Gastrocnemius medialis (tissue), 4 donors: ENCODE data around the gene MBL2. TPM values are rescaled to one million over a fixed set of nuclear protein-coding genes. Genes with fewer than 3 reads are reported as not detected.

ENCODE experiments used
- ATAC-seq, 2 donors: fragments of 150-250 bp; one replicate each; pipeline ENCODE4 v1.9.1; 2016
- DNase-seq, 2 donors: peaks; one replicate each; pipeline ENCODE4 v3.0.0-alpha.2; 2019
- H3K27ac ChIP-seq, 4 donors: fragments of 200-600 bp; sonication (generic); 1 replicate in 1 of 4; 2 replicates in 3 of 4; pipeline ENCODE4 v1.5.1; 2016 to 2018; ENCODE audit warnings: mild to moderate bottlenecking in 2 of 4, moderate library complexity in 1 of 4
- H3K27me3 ChIP-seq, 3 donors: fragments of 200-600 bp; sonication (generic) in 2 of 3; 1 replicate in 1 of 3; 2 replicates in 2 of 3; pipeline versions ENCODE4 v1.5.1 to v1.6.0; 2016 to 2019; ENCODE audit warnings: mild to moderate bottlenecking in 1 of 3, moderate library complexity in 1 of 3
- H3K36me3 ChIP-seq, 2 donors: fragments of 200-600 bp; sonication (generic) in 1 of 2; one replicate each; pipeline ENCODE4 v1.5.1; 2017 to 2018
- H3K4me1 ChIP-seq, 2 donors: fragments of 200-600 bp; sonication (generic) in 1 of 2; one replicate each; pipeline ENCODE4 v1.5.1; 2016 to 2017; ENCODE audit warnings: mild to moderate bottlenecking in 2 of 2
- H3K4me3 ChIP-seq, 4 donors: fragments of 200-600 bp; sonication (generic) in 3 of 4; 1 replicate in 1 of 4; 2 replicates in 3 of 4; pipeline ENCODE4 v1.5.1; 2016 to 2019; ENCODE audit warnings: mild to moderate bottlenecking in 2 of 4
- H3K9me3 ChIP-seq, 3 donors: fragments of 200-600 bp; sonication (generic) in 2 of 3; 1 replicate in 1 of 3; 2 replicates in 2 of 3; pipeline ENCODE4 v1.5.1; 2016 to 2019
- POLR2A ChIP-seq, 2 donors: fragments of 450-650 bp; IDR thresholded peaks; one replicate each; pipeline ENCODE4 v1.6.1; 2017; ENCODE audit warnings: antibody characterized with exemption in 2 of 2, mild to moderate bottlenecking in 2 of 2, moderate library complexity in 2 of 2
- in situ Hi-C, 4 donors: fragments of 200-750 bp; cut with MboI; loops; one replicate each; pipeline versions ENCODE4 v1.15.0 to v1.8.0; 2017; ENCODE audit warnings: low sequenced_read_pairs in 4 of 4
- intact Hi-C: fragments of 100-400 bp; cut with DNase I; formaldehyde crosslinking; loops from one replicate; pipeline ENCODE4 v1.15.1; 2023; ENCODE audit warnings: low total_unique reads
- total RNA-seq, 4 donors: library from RNA; depleted of rRNA; stranded (reverse); fragments of >200 nt; gene quantifications; one replicate each; pipeline versions ENCODE4 v1.1.0 to v1.2.3, GENCODE V29; 2016
- TF ChIP-seq, protein P1 (sequence below), 5 experiments: fragments of 450-650 bp in 3 of 5; fragments of 200-600 bp in 2 of 5; sonication (generic) in 2 of 5; IDR thresholded peaks in 4 of 5; conservative IDR thresholded peaks in 1 of 5; 1 replicate in 4 of 5; 2 replicates in 1 of 5; pipeline ENCODE4 v1.5.1; 2016 to 2019; ENCODE audit warnings: antibody characterized with exemption in 5 of 5, mild to moderate bottlenecking in 3 of 5, moderate library complexity in 3 of 5

The MBL2 gene
- total RNA-seq, 4 donors from 2014 or later = 0.07 to 0.11 TPM; not detected in 2

DNA sequence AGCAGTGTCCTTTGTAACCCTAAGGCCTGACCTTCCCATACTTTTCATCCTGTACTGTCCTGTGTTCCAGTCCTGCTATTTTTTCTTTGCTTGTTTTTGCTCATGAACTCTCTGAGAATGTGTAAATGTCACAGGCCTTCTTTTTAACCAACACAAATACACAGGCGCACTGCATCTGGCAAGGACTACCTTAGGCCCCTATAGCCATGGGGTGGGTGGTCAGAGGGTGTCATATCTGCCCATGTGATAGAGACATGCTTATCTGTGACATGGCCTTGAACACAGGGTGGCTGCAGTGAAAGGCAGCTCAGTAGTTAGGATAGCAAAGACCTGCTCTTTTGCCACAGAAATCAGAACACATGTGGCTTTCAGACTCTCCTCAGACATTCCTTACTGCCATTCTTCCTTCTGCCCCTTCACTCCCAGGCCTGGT, 3.9 kb upstream of the MBL2 start:
- no peak overlapping the region for H3K4me3 ChIP-seq
- H3K27me3 ChIP-seq = peaks cover 0 to 3% (median 2%) of the 10 kb centered on the region in 3 donors
- DNase-seq (no peak), ATAC-seq (no peak)
- no peak overlapping the region for H3K27ac ChIP-seq
- no peaks in the 10 kb centered on the region for H3K9me3 ChIP-seq
- H3K36me3 ChIP-seq = no peaks in the 10 kb centered on the region
- no peaks in the 10 kb centered on the region for H3K4me1 ChIP-seq
- TF ChIP-seq, protein P1, sequence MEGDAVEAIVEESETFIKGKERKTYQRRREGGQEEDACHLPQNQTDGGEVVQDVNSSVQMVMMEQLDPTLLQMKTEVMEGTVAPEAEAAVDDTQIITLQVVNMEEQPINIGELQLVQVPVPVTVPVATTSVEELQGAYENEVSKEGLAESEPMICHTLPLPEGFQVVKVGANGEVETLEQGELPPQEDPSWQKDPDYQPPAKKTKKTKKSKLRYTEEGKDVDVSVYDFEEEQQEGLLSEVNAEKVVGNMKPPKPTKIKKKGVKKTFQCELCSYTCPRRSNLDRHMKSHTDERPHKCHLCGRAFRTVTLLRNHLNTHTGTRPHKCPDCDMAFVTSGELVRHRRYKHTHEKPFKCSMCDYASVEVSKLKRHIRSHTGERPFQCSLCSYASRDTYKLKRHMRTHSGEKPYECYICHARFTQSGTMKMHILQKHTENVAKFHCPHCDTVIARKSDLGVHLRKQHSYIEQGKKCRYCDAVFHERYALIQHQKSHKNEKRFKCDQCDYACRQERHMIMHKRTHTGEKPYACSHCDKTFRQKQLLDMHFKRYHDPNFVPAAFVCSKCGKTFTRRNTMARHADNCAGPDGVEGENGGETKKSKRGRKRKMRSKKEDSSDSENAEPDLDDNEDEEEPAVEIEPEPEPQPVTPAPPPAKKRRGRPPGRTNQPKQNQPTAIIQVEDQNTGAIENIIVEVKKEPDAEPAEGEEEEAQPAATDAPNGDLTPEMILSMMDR (IDR thresholded peaks at IDR 0.05 in 4 of 5, conservative IDR thresholded peaks at IDR 0.05 in 1 of 5) = no peak
- TF ChIP-seq POLR2A (IDR thresholded peaks at IDR 0.05) = no peak
- in situ Hi-C loops (no loop called here), intact Hi-C loops (no loop called here)

DNA sequence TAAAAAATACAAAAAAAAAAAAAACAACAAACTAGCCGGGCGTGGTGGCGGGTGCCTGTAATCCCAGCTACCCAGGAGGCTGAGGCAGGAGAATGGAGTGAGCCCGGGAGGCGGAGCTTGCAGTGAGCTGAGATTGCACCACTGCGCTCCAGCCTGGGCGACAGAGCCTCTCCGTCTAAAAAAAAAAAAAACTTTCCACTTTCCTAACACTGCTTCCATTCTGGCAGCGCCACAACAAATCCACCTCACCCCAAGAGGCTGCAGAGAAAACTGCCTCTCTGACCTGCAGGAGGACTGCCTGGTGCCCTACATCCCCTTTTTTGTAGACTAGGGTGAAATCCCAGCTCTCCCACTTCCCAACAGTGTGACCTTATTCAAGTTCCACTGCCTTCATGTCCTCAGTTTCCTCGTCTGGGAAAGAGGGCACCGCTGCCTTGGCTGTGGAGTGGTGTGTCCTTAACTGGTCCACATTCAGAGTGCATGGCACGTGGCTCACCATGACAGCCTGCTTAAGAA, 2.6 kb upstream of the MBL2 start:
- H3K27ac ChIP-seq = no peak overlapping the region
- H3K4me1 ChIP-seq = no peaks in the 10 kb centered on the region
- no peaks in the 10 kb centered on the region for H3K9me3 ChIP-seq
- DNase-seq (no peak), ATAC-seq (no peak)
- H3K36me3 ChIP-seq = no peaks in the 10 kb centered on the region
- no peak overlapping the region for H3K4me3 ChIP-seq
- intact Hi-C loops = no loop called here
- in situ Hi-C loops = no loop called here
- no peak for TF ChIP-seq POLR2A (IDR thresholded peaks at IDR 0.05)
- TF ChIP-seq, protein P1 (IDR thresholded peaks at IDR 0.05 in 4 of 5, conservative IDR thresholded peaks at IDR 0.05 in 1 of 5) = no peak
- H3K27me3 ChIP-seq = peaks cover 0 to 3% (median 2%) of the 10 kb centered on the region in 3 donors

DNA sequence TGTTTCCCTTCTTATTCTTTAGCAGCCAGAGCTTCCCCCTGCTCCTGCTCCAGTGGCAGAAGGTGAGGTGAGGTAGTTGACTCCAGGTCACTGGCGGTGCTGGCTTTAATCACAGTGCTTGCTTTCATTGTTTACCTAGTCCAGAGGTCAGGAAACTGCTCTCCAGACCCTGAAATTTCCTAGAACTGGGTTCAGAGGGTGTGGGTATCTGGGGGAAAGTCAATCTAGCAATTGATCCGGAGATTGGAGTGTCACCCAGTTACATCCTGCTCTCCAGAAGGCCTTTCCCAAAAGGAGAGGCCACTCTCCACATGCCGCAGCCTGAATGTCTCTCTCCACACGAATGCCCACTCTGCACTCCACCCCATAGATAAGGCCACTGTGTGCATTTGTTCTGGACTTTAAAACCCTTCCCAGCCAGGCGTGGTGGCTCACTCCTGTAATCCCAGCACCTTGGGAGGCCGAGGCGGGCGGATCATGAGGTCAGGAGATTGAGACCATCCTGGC, 2.1 kb upstream of the MBL2 start:
- no peak for DNase-seq
- intact Hi-C loops = no loop called here

DNA sequence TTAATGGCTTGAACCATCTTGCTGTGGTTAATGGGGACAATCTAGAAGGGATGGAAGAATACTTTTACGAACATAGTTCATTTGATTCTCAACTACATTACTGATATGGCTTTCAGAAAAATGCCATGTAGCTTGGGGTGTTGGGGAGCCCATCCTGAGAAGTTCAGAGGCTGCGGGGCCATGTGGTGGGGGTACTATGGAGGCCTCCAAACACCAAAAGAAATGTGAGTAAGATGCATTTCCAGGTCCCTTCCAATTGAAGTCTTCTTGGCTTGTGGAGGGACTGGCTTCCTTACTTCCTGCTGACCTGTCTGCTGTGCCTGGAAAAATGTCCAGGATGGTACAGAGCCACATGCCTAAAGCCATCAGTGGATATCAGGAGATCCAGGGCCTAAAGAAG, 1.6 kb upstream of the MBL2 start:
- no peak for DNase-seq
- Histone ChIP-seq H3K4me3 (no peak overlapping the region), H3K36me3 (no peaks in the 10 kb centered on the region), H3K9me3 (no peaks in the 10 kb centered on the region), H3K27me3 (peaks cover 0 to 3% (median 0%) of the 10 kb centered on the region in 3 donors), H3K4me1 (no peaks in the 10 kb centered on the region), H3K27ac (no peak overlapping the region)
- in situ Hi-C loops (no loop called here), intact Hi-C loops (no loop called here)
- TF ChIP-seq, protein P1 (IDR thresholded peaks at IDR 0.05 in 4 of 5, conservative IDR thresholded peaks at IDR 0.05 in 1 of 5) = no peak
- TF ChIP-seq POLR2A (IDR thresholded peaks at IDR 0.05) = no peak
- no peak for ATAC-seq

More for the DNA sequence above, 2.1 kb upstream of the MBL2 start:
- H3K27ac ChIP-seq = no peak overlapping the region
- in situ Hi-C loops = no loop called here
- no peak for ATAC-seq
- H3K27me3 ChIP-seq = peaks cover 0 to 3% (median under 1%) of the 10 kb centered on the region in 3 donors
- no peak overlapping the region for H3K4me3 ChIP-seq
- no peaks in the 10 kb centered on the region for H3K9me3 ChIP-seq
- H3K36me3 ChIP-seq = no peaks in the 10 kb centered on the region
- TF ChIP-seq, protein P1 (IDR thresholded peaks at IDR 0.05 in 4 of 5, conservative IDR thresholded peaks at IDR 0.05 in 1 of 5) = no peak
- TF ChIP-seq POLR2A (IDR thresholded peaks at IDR 0.05) = no peak
- no peaks in the 10 kb centered on the region for H3K4me1 ChIP-seq
